ENCODE data around the gene ABCB9.

DNA sequence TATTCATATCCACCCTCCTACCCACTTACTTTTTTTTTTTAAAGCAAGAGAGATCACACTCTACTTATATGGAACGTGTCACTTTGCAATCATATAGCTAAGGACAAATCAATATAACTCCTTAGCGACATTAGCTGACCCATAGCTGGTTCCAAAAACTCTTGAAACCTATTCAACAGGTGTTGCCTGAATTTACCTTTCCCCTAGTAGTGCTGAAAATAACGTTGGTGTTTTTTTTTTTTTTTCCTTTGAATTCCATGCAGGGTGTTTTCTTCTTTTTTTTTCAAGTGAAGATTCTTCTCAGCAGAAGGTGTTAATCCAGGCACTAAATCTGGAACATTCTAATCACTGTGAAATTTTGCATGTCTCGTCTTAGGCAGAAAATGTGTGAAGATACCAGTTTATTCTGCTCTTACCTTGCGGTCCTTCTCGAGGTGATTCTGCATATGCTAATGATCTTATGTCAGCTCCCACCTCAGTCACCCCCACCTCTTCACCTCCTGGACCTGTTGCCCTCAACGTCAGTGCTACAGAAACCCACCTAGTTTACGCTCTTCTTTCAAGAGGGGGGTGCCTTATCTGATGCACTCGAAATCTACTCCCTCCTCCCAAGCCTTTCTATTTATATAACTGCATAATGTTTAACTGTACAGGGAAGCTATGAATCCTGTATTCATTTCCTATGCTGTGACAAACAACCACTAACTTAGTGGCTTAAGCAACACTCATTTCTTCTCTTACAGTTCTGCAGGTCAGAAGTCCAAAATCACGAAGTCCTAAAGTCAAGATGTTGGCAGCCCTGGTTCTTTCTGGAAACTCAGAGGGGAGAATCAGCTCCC, 63.2 kb downstream of the ABCB9 start:
- TF ChIP-seq, protein P1, sequence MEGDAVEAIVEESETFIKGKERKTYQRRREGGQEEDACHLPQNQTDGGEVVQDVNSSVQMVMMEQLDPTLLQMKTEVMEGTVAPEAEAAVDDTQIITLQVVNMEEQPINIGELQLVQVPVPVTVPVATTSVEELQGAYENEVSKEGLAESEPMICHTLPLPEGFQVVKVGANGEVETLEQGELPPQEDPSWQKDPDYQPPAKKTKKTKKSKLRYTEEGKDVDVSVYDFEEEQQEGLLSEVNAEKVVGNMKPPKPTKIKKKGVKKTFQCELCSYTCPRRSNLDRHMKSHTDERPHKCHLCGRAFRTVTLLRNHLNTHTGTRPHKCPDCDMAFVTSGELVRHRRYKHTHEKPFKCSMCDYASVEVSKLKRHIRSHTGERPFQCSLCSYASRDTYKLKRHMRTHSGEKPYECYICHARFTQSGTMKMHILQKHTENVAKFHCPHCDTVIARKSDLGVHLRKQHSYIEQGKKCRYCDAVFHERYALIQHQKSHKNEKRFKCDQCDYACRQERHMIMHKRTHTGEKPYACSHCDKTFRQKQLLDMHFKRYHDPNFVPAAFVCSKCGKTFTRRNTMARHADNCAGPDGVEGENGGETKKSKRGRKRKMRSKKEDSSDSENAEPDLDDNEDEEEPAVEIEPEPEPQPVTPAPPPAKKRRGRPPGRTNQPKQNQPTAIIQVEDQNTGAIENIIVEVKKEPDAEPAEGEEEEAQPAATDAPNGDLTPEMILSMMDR (IDR thresholded peaks at IDR 0.05): no peak
- TF ChIP-seq POLR2A (IDR thresholded peaks at IDR 0.05): no peak
